HUES48 (cell line): ENCODE results near the gene GLUD1.
"Not testable (repeated sequence)": the region's sequence is repeated elsewhere in the genome, so short reads cannot be mapped to it uniquely, and the experiment has no call there.

Source experiments
- H3K27ac ChIP-seq: one replicate; pipeline ENCODE4 v1.7.0; 2013; ENCODE audit warnings: low read depth, low read length, inconsistent platforms
- H3K27me3 ChIP-seq: 2 replicates; pipeline ENCODE4 v1.6.1; 2013; ENCODE audit warnings: mild to moderate bottlenecking, low read length; ENCODE audit not compliant: control insufficient read depth, insufficient read depth
- H3K36me3 ChIP-seq: 2 replicates; pipeline ENCODE4 v1.6.1; 2013; ENCODE audit warnings: low read length; ENCODE audit not compliant: control insufficient read depth, insufficient read depth
- H3K4me1 ChIP-seq: 2 replicates; pipeline ENCODE4 v1.6.1; 2013; ENCODE audit warnings: mild to moderate bottlenecking, low read length; ENCODE audit not compliant: control insufficient read depth, insufficient read depth
- H3K4me3 ChIP-seq: 2 replicates; pipeline ENCODE4 v1.5.1; 2013; ENCODE audit warnings: mild to moderate bottlenecking, low read depth, low read length
- H3K9ac ChIP-seq: 2 replicates; pipeline ENCODE4 v1.6.1; 2013; ENCODE audit warnings: mild to moderate bottlenecking, low read depth, low read length, moderate library complexity
- H3K9me3 ChIP-seq: 2 replicates; pipeline ENCODE4 v1.6.1; 2013; ENCODE audit warnings: low read length; ENCODE audit not compliant: control insufficient read depth, insufficient read depth

Gene GLUD1

GRCh38 chr10:87014986-87015716, 79.5 kb downstream of the GLUD1 start:
- H3K36me3 ChIP-seq, H3K27ac ChIP-seq, H3K27me3 ChIP-seq, H3K9ac ChIP-seq, H3K4me3 ChIP-seq, H3K9me3 ChIP-seq, H3K4me1 ChIP-seq: not testable (repeated sequence)

- not testable (repeated sequence) for H3K9me3 ChIP-seq, H3K4me1 ChIP-seq, H3K9ac ChIP-seq, H3K4me3 ChIP-seq, H3K36me3 ChIP-seq, H3K27ac ChIP-seq, H3K27me3 ChIP-seq
Measured at GRCh38 chr10:87013528-87013927, 81.1 kb downstream of the GLUD1 start.

- not testable (repeated sequence) for H3K4me1 ChIP-seq, H3K4me3 ChIP-seq, H3K36me3 ChIP-seq, H3K9me3 ChIP-seq, H3K27me3 ChIP-seq, H3K9ac ChIP-seq, H3K27ac ChIP-seq
Measured at GRCh38 chr10:87009134-87009696, 85.4 kb downstream of the GLUD1 start.

- not testable (repeated sequence) for H3K36me3 ChIP-seq, H3K4me3 ChIP-seq, H3K27ac ChIP-seq
Measured at GRCh38 chr10:87008303-87008702, 86.3 kb downstream of the GLUD1 start.

GRCh38 chr10:87007674-87008073, 87.0 kb downstream of the GLUD1 start:
- H3K9ac ChIP-seq, H3K4me1 ChIP-seq, H3K27ac ChIP-seq, H3K36me3 ChIP-seq, H3K9me3 ChIP-seq, H3K4me3 ChIP-seq, H3K27me3 ChIP-seq: not testable (repeated sequence)

More at GRCh38 chr10:87008303-87008702, 86.3 kb downstream of the GLUD1 start:
- not testable (repeated sequence) for H3K9me3 ChIP-seq, H3K27me3 ChIP-seq, H3K4me1 ChIP-seq, H3K9ac ChIP-seq

- not testable (repeated sequence) for H3K4me3 ChIP-seq, H3K27ac ChIP-seq, H3K27me3 ChIP-seq, H3K9ac ChIP-seq, H3K4me1 ChIP-seq, H3K9me3 ChIP-seq, H3K36me3 ChIP-seq
Measured at GRCh38 chr10:87007124-87007523, 87.5 kb downstream of the GLUD1 start.

GRCh38 chr10:87000491-87000890, 94.2 kb downstream of the GLUD1 start:
- no peaks in the 10 kb centered on the region for H3K36me3 ChIP-seq
- no peak overlapping the region for H3K9ac ChIP-seq
- H3K4me1 ChIP-seq = no peaks in the 10 kb centered on the region
- no peaks in the 10 kb centered on the region for H3K9me3 ChIP-seq
- H3K4me3 ChIP-seq = no peak overlapping the region
- no peaks in the 10 kb centered on the region for H3K27me3 ChIP-seq
- H3K27ac ChIP-seq = no peak overlapping the region
